HEK293 (cell line): Measurements from ENCODE around the gene HLA-DMA.

Source experiments
- CTCF ChIA-PET: fragments of 350-600 bp; formaldehyde crosslinking; extraction: SDS; loops from one replicate; lab custom pipeline; 2021; ENCODE audit warnings: antibody characterized with exemption; lab: Yijun Ruan, JAX
- POLR2A ChIA-PET: fragments of 300-600 bp; formaldehyde crosslinking; extraction: SDS; loops from one replicate; lab custom pipeline; 2020; ENCODE audit warnings: antibody characterized with exemption, inconsistent platforms; lab: Yijun Ruan, JAX
- H3K27ac ChIP-seq: fragments of 200-500 bp; sonication (Bioruptor generic); 2 replicates; pipeline ENCODE4 v1.5.1; 2014; ENCODE audit warnings: low read depth, low read length, control low read depth, inconsistent platforms; ENCODE audit errors: extremely low read depth
- H3K36me3 ChIP-seq, 2 experiments: fragments of 200-500 bp in 1 of 2; sonication (Bioruptor generic) in 1 of 2; 1 replicate in 1 of 2; 2 replicates in 1 of 2; pipeline ENCODE4 v1.5.1; 2014 to 2017; ENCODE audit warnings: inconsistent platforms in 2 of 2, low read length in 2 of 2; ENCODE audit not compliant: control insufficient read depth in 2 of 2, insufficient read depth in 1 of 2
- H3K4me1 ChIP-seq: fragments of 200-500 bp; sonication (Bioruptor generic); 2 replicates; pipeline ENCODE4 v1.5.1; 2014; ENCODE audit warnings: mild to moderate bottlenecking, low read length, inconsistent platforms; ENCODE audit not compliant: control insufficient read depth, insufficient read depth
- H3K4me3 ChIP-seq: 2 replicates; pipeline ENCODE4 v1.5.1; 2011; ENCODE audit warnings: low read depth, mild to moderate bottlenecking, control low read depth, low read length, moderate library complexity
- H3K9me3 ChIP-seq: fragments of 200-500 bp; sonication (Bioruptor generic); 2 replicates; pipeline ENCODE4 v1.5.1; 2014; ENCODE audit warnings: low read depth, low read length, inconsistent platforms; ENCODE audit not compliant: control insufficient read depth, insufficient read depth
- ZBTB21 ChIP-seq: fragments of 450-650 bp; formaldehyde crosslinking; IDR thresholded peaks from 2 replicates; pipeline ENCODE4 v1.5.1; 2017; ENCODE audit warnings: missing biosample characterization, missing genetic modification characterization
- ZFP41 ChIP-seq: fragments of 450-650 bp; formaldehyde crosslinking; IDR thresholded peaks from 2 replicates; pipeline ENCODE4 v1.5.1; 2016; ENCODE audit warnings: missing biosample characterization, missing genetic modification characterization, borderline replicate concordance
- ZNF132 ChIP-seq: fragments of 450-650 bp; formaldehyde crosslinking; IDR thresholded peaks from 2 replicates; pipeline ENCODE4 v1.5.1; 2017; ENCODE audit warnings: missing biosample characterization, missing genetic modification characterization, borderline replicate concordance
- ZNF169 ChIP-seq: fragments of 450-650 bp; formaldehyde crosslinking; IDR thresholded peaks from 2 replicates; pipeline ENCODE4 v1.5.1; 2016; ENCODE audit warnings: missing biosample characterization, missing genetic modification characterization
- ZNF223 ChIP-seq: fragments of 450-650 bp; formaldehyde crosslinking; IDR thresholded peaks from 2 replicates; pipeline ENCODE4 v1.5.1; 2016; ENCODE audit warnings: missing biosample characterization, missing genetic modification characterization
- ZNF416 ChIP-seq: fragments of 450-650 bp; formaldehyde crosslinking; IDR thresholded peaks from 2 replicates; pipeline ENCODE4 v1.5.1; 2016; ENCODE audit warnings: missing biosample characterization, missing genetic modification characterization
- ZNF549 ChIP-seq: fragments of 450-650 bp; IDR thresholded peaks from 2 replicates; pipeline ENCODE4 v1.5.1; 2018; ENCODE audit warnings: missing biosample characterization, missing genetic modification characterization, mild to moderate bottlenecking, inconsistent platforms, moderate library complexity
- ZNF626 ChIP-seq: fragments of 450-650 bp; sonication (Bioruptor Pico); formaldehyde crosslinking; IDR thresholded peaks from 2 replicates; pipeline ENCODE4 v1.5.1; 2018; ENCODE audit warnings: missing biosample characterization, missing genetic modification characterization, inconsistent platforms
- ZNF629 ChIP-seq: fragments of 450-650 bp; formaldehyde crosslinking; IDR thresholded peaks from 2 replicates; pipeline ENCODE4 v1.5.1; 2017; ENCODE audit warnings: missing biosample characterization, missing genetic modification characterization
- ZNF76 ChIP-seq: fragments of 450-650 bp; formaldehyde crosslinking; IDR thresholded peaks from 2 replicates; pipeline ENCODE4; 2016; ENCODE audit warnings: low read depth, missing biosample characterization, missing genetic modification characterization, borderline replicate concordance
- ZNF776 ChIP-seq: fragments of 450-650 bp; formaldehyde crosslinking; IDR thresholded peaks from 2 replicates; pipeline ENCODE4 v1.5.0; 2017; ENCODE audit warnings: missing biosample characterization, missing genetic modification characterization, borderline replicate concordance
- ZXDB ChIP-seq: fragments of 450-650 bp; formaldehyde crosslinking; IDR thresholded peaks from 2 replicates; pipeline ENCODE4 v1.5.1; 2016; ENCODE audit warnings: missing biosample characterization, missing genetic modification characterization
- TF ChIP-seq, protein P1 (sequence below): fragments of 450-650 bp; formaldehyde crosslinking; IDR thresholded peaks from 2 replicates; pipeline ENCODE4 v1.5.1; 2017; ENCODE audit warnings: missing biosample characterization, missing genetic modification characterization
- TF ChIP-seq, protein P2 (sequence below): fragments of 450-650 bp; formaldehyde crosslinking; IDR thresholded peaks from 2 replicates; pipeline ENCODE4 v1.5.1; 2016; ENCODE audit warnings: missing biosample characterization, missing genetic modification characterization
- TF ChIP-seq, protein P3 (sequence below): fragments of 450-650 bp; formaldehyde crosslinking; IDR thresholded peaks from 2 replicates; pipeline ENCODE4 v1.5.1; 2016; ENCODE audit warnings: missing biosample characterization, missing genetic modification characterization, borderline replicate concordance
- TF ChIP-seq, protein P4 (sequence below): fragments of 450-650 bp; formaldehyde crosslinking; IDR thresholded peaks from 2 replicates; pipeline ENCODE4 v1.5.1; 2017; ENCODE audit warnings: missing biosample characterization, mild to moderate bottlenecking, missing genetic modification characterization, moderate library complexity
- TF ChIP-seq, protein P5 (sequence below): fragments of 450-650 bp; formaldehyde crosslinking; IDR thresholded peaks from 2 replicates; pipeline ENCODE4 v1.5.1; 2016; ENCODE audit warnings: missing biosample characterization, missing genetic modification characterization, borderline replicate concordance

HLA-DMA gene

DNA sequence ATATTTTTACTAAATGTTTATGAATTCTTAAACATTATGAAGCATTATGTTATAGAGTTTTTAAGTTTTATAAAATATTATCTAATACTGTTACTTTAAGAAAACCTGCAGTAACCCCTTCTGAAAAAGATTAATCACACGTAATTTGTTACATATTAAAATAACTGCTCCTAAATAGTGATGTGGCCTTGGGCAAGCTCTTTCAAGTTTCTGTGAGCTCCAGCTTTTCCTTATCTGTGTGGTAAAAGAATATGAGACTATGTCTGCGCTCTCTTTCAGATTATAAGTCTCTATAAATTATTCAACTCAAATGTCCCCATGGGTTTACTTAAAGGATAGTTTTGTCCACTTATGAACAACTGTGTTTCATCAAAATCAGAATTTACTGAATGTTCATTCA lies 44.0 kb downstream of the HLA-DMA start:
- Histone ChIP-seq H3K36me3 (no peaks in the 10 kb centered on the region), H3K4me3 (no peak overlapping the region), H3K4me1 (peaks cover 4% of the 10 kb centered on the region), H3K9me3 (no peaks in the 10 kb centered on the region), H3K27ac (no peak overlapping the region)
- CTCF ChIA-PET: interaction anchor here (0.7 to 1.7 kb wide), 6 partner anchors 13 to 869 kb away, joined by 3 to 4 read pairs (median 4); no protein-coding TSS in a partner anchor
- no peak for TF ChIP-seq ZNF416
- TF ChIP-seq, protein P1, sequence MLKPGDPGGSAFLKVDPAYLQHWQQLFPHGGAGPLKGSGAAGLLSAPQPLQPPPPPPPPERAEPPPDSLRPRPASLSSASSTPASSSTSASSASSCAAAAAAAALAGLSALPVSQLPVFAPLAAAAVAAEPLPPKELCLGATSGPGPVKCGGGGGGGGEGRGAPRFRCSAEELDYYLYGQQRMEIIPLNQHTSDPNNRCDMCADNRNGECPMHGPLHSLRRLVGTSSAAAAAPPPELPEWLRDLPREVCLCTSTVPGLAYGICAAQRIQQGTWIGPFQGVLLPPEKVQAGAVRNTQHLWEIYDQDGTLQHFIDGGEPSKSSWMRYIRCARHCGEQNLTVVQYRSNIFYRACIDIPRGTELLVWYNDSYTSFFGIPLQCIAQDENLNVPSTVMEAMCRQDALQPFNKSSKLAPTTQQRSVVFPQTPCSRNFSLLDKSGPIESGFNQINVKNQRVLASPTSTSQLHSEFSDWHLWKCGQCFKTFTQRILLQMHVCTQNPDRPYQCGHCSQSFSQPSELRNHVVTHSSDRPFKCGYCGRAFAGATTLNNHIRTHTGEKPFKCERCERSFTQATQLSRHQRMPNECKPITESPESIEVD (tag by site-specific recombination): peak; percentile 51; the same call in 1 of the 2 replicates
- POLR2A ChIA-PET: interaction anchor here (0.7 kb wide), 1 partner anchor 63 kb away, joined by 3 read pairs; no protein-coding TSS in a partner anchor

DNA sequence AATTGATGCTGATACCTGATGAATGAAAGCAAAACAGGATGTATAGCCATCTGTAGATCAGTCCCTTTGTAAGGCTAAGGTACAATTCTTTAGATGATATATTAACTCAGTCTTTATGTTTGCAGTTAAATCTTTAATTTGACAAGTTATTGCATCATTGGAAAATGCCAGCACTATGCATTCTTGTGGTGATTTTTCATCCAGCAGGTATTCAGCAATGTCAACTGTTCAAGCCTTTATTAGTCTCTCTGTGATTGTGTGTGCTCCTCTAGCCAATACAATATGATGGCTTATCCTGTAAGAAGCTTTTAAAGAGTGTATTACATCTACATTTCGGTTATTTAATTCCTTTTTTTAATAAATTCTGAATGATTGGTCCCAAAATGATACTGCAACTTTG lies 46.4 kb downstream of the HLA-DMA start:
- TF ChIP-seq ZNF629 (no peak), ZNF76 (tag by site-specific recombination) (no peak), ZFP41 (tag by site-specific recombination) (no peak)
- TF ChIP-seq, protein P2, sequence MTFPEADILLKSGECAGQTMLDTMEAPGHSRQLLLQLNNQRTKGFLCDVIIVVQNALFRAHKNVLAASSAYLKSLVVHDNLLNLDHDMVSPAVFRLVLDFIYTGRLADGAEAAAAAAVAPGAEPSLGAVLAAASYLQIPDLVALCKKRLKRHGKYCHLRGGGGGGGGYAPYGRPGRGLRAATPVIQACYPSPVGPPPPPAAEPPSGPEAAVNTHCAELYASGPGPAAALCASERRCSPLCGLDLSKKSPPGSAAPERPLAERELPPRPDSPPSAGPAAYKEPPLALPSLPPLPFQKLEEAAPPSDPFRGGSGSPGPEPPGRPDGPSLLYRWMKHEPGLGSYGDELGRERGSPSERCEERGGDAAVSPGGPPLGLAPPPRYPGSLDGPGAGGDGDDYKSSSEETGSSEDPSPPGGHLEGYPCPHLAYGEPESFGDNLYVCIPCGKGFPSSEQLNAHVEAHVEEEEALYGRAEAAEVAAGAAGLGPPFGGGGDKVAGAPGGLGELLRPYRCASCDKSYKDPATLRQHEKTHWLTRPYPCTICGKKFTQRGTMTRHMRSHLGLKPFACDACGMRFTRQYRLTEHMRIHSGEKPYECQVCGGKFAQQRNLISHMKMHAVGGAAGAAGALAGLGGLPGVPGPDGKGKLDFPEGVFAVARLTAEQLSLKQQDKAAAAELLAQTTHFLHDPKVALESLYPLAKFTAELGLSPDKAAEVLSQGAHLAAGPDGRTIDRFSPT: no peak
- Histone ChIP-seq H3K36me3 (peaks cover 0 to 1% of the 10 kb centered on the region in 2 experiments; a peak in 1 of 3 replicates), H3K4me1 (peaks cover 11% of the 10 kb centered on the region), H3K4me3 (no peak overlapping the region), H3K9me3 (no peaks in the 10 kb centered on the region), H3K27ac (no peak overlapping the region)
- POLR2A ChIA-PET: interaction anchor here (5.2 kb wide), 1 partner anchor 12 kb away, joined by 34 read pairs; no protein-coding TSS in a partner anchor
- CTCF ChIA-PET: interaction anchor here (0.6 to 6.0 kb wide), 8 partner anchors 21 to 241 kb away, joined by 3 to 42 read pairs (median 4); no protein-coding TSS in a partner anchor

DNA sequence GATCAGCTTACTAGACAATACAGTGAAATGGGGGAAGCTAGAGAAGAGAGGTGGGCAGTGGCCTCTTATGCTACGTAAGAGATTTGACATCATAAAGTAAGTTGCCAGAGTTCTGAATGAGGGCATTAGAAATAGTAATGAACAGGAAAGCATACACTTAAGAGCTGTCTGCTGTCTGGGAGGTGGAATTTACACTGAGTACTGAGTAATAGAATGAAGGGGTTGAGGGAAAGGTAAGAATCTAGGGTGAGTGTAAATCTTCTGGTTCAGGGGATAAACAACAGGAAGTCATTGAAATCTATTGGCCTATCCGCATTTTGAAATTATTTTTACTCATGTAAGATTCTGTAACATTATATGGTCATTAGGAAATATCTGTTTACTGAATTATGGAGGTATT lies 47.8 kb downstream of the HLA-DMA start:
- ChIA-PET POLR2A (interaction anchor here (0.6 to 5.2 kb wide), 6 partner anchors 10 to 548 kb away, joined by 3 to 37 read pairs (median 7); no protein-coding TSS in a partner anchor), CTCF (interaction anchor here (1.1 to 6.0 kb wide), 9 partner anchors 8 to 80 kb away, joined by 3 to 42 read pairs (median 5); partner anchors contain the start of genes HLA-DMA and TAP2)
- H3K4me1 ChIP-seq: peaks cover 11% of the 10 kb centered on the region
- H3K4me3 ChIP-seq: no peak overlapping the region
- peaks cover 0 to 9% of the 10 kb centered on the region in 2 experiments; a peak in 1 of 3 replicates for H3K36me3 ChIP-seq
- H3K9me3 ChIP-seq: no peaks in the 10 kb centered on the region
- H3K27ac ChIP-seq: no peak overlapping the region
- TF ChIP-seq, protein P3, sequence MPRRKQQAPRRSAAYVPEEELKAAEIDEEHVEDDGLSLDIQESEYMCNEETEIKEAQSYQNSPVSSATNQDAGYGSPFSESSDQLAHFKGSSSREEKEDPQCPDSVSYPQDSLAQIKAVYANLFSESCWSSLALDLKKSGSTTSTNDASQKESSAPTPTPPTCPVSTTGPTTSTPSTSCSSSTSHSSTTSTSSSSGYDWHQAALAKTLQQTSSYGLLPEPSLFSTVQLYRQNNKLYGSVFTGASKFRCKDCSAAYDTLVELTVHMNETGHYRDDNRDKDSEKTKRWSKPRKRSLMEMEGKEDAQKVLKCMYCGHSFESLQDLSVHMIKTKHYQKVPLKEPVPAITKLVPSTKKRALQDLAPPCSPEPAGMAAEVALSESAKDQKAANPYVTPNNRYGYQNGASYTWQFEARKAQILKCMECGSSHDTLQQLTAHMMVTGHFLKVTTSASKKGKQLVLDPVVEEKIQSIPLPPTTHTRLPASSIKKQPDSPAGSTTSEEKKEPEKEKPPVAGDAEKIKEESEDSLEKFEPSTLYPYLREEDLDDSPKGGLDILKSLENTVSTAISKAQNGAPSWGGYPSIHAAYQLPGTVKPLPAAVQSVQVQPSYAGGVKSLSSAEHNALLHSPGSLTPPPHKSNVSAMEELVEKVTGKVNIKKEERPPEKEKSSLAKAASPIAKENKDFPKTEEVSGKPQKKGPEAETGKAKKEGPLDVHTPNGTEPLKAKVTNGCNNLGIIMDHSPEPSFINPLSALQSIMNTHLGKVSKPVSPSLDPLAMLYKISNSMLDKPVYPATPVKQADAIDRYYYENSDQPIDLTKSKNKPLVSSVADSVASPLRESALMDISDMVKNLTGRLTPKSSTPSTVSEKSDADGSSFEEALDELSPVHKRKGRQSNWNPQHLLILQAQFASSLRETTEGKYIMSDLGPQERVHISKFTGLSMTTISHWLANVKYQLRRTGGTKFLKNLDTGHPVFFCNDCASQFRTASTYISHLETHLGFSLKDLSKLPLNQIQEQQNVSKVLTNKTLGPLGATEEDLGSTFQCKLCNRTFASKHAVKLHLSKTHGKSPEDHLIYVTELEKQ (tag by site-specific recombination): no peak
- no peak for TF ChIP-seq ZXDB
- TF ChIP-seq, protein P4, sequence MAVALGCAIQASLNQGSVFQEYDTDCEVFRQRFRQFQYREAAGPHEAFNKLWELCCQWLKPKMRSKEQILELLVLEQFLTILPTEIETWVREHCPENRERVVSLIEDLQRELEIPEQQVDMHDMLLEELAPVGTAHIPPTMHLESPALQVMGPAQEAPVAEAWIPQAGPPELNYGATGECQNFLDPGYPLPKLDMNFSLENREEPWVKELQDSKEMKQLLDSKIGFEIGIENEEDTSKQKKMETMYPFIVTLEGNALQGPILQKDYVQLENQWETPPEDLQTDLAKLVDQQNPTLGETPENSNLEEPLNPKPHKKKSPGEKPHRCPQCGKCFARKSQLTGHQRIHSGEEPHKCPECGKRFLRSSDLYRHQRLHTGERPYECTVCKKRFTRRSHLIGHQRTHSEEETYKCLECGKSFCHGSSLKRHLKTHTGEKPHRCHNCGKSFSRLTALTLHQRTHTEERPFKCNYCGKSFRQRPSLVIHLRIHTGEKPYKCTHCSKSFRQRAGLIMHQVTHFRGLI: no peak
- no peak for TF ChIP-seq ZBTB21 (tag by site-specific recombination)
- TF ChIP-seq ZNF776 (tag by site-specific recombination): no peak
- no peak for TF ChIP-seq ZNF169
- TF ChIP-seq ZNF223 (tag by site-specific recombination): no peak
- TF ChIP-seq, protein P5, sequence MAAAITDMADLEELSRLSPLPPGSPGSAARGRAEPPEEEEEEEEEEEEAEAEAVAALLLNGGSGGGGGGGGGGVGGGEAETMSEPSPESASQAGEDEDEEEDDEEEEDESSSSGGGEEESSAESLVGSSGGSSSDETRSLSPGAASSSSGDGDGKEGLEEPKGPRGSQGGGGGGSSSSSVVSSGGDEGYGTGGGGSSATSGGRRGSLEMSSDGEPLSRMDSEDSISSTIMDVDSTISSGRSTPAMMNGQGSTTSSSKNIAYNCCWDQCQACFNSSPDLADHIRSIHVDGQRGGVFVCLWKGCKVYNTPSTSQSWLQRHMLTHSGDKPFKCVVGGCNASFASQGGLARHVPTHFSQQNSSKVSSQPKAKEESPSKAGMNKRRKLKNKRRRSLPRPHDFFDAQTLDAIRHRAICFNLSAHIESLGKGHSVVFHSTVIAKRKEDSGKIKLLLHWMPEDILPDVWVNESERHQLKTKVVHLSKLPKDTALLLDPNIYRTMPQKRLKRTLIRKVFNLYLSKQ (tag by site-specific recombination): no peak
- no peak for TF ChIP-seq ZNF132 (tag by site-specific recombination)
- TF ChIP-seq ZNF549: no peak
- no peak for TF ChIP-seq ZNF626
